GM13976 (cell line): ENCODE measurements around the gene CCDC57.

ENCODE experiments used
- DNase-seq: peaks from one replicate; pipeline ENCODE4 v3.0.0; 2012; ENCODE audit warnings: low spot score
- in situ Hi-C: fragments of 300-500 bp; cut with MboI; formaldehyde crosslinking; loops from one replicate; pipeline ENCODE4 v1.12.0; 2022; ENCODE audit warnings: low sequenced_read_pairs, mixed read lengths, inconsistent platforms; ENCODE audit not compliant: unreplicated experiment
- TF ChIP-seq, protein P1 (sequence below): IDR thresholded peaks from 2 replicates; pipeline ENCODE4 v1.5.1; 2012; ENCODE audit warnings: borderline replicate concordance, mild to moderate bottlenecking; ENCODE audit not compliant: insufficient read depth; ENCODE audit errors: extremely low read depth, missing control alignments, control extremely low read depth

The CCDC57 gene

DNA sequence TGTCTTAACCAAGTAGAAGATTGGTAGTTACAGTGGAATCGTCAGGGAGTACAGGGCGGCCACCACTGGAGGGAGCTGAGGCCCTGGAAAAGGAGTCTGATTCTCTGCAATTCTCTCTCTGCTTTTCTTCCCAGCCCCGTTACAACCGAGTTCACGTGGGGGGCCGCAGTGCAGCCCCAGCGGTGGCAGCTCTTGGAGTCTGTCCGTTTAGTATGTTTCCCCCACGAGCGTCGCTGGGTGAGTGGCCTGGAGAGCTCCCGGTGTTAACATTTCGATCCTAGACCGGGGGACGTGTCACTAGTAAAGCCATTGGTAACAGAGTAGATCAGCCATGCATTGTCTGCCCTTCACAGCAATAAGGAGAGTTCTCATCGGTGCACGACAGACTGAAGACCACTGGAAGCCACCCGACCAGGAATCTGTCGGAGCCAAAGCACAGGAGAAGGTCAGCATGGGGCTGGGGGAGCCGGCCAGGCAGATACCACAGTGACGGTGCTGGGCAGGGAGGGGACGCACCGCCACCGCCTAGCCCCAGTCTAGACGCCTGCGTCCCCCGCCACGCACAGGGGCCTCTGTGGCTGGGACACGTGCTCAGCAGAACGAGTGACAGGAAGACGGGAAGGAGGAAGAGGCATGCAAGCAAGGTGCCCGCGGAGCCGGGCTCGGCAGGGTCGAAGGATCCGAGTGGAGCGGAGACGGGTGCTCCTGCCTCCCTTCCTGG lies 31.9 kb upstream of the CCDC57 start:
- in situ Hi-C loops: no loop called here
- DNase-seq: no peak
- TF ChIP-seq, protein P1, sequence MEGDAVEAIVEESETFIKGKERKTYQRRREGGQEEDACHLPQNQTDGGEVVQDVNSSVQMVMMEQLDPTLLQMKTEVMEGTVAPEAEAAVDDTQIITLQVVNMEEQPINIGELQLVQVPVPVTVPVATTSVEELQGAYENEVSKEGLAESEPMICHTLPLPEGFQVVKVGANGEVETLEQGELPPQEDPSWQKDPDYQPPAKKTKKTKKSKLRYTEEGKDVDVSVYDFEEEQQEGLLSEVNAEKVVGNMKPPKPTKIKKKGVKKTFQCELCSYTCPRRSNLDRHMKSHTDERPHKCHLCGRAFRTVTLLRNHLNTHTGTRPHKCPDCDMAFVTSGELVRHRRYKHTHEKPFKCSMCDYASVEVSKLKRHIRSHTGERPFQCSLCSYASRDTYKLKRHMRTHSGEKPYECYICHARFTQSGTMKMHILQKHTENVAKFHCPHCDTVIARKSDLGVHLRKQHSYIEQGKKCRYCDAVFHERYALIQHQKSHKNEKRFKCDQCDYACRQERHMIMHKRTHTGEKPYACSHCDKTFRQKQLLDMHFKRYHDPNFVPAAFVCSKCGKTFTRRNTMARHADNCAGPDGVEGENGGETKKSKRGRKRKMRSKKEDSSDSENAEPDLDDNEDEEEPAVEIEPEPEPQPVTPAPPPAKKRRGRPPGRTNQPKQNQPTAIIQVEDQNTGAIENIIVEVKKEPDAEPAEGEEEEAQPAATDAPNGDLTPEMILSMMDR: peak; percentile 19

DNA sequence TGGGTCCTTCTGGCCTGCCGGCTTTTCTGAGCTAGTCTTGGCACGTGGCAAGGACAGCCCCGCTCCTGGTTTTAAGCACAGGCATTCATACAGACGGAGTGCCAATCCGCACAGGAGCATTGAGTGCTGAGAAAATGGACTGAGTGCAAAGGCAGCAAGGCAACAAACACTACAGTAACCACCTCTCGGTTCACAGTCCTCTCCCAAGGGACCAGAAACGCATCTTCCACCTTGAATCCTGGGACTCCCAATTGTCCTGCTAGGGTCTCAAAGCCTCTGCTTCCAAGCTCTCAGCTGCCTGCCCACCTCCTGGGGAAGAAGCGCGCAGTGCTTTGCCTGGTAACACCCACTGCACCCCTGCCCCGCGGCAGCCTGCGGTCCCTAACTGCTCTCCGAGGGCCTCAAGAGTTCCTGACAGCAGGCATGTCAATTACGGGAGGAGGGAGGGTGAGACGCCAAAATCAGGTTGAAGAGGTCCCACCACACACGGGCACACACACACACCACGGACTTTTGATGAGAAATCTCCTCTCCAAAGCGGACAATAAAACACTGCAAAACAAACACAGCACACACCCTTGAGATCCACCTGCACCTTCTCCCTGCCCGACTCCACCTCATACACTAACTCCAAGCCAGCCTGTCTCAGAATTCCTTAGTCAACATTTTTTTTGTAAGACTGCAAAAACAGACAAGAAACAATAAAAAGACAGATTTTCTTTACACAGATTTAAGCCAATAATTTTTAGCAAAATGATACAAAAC lies 31.2 kb upstream of the CCDC57 start:
- in situ Hi-C loops: no loop called here
- no peak for DNase-seq
- TF ChIP-seq, protein P1: no peak

DNA sequence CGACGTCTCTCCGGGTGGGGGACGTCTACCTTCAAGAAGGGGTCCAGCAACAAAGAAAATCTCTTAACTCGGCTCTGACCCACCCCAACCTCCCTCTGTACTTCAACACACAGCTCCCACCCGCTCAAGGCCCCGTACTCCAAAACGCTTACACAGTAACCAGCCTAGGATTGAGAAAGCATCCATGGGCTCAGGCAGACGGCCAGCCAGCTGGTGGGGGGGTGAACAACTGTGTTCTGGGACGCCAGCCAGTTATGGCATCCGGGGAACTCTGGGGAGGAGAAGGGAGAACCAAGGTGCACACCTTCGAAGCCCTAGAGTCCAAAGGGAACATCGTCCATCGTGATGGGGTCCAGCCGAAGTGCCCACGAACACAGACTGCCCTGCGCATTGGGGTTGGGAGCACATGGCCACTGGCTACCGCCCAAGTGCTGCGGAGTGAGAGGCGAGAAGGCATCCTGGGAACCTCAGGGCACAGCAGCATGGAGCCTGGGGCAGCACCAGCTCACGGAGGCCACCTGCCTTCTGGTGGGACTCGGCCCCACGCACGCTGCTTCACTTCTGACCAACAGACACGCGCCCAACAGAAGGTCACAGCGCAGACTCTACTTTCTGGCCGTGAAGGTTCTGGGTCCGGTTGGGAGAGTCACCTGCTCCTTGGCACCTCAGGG lies 30.5 kb upstream of the CCDC57 start:
- in situ Hi-C loops: no loop called here
- TF ChIP-seq, protein P1: no peak
- DNase-seq: no peak

DNA sequence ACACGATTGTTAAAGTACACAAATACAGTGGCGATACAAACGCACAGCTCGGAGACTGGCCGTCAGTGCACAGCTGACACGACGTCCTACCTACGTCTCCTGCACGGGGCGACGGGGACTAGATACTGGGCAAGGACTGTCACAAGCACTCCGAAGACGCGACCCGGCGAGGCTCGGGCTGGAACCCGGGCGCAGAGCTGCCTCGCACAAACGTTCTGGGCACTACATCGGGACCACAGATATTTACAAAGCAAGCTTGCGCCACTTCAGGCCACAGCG lies 30.0 kb upstream of the CCDC57 start:
- DNase-seq: no peak
- in situ Hi-C loops: no loop called here
- TF ChIP-seq, protein P1: no peak

DNA sequence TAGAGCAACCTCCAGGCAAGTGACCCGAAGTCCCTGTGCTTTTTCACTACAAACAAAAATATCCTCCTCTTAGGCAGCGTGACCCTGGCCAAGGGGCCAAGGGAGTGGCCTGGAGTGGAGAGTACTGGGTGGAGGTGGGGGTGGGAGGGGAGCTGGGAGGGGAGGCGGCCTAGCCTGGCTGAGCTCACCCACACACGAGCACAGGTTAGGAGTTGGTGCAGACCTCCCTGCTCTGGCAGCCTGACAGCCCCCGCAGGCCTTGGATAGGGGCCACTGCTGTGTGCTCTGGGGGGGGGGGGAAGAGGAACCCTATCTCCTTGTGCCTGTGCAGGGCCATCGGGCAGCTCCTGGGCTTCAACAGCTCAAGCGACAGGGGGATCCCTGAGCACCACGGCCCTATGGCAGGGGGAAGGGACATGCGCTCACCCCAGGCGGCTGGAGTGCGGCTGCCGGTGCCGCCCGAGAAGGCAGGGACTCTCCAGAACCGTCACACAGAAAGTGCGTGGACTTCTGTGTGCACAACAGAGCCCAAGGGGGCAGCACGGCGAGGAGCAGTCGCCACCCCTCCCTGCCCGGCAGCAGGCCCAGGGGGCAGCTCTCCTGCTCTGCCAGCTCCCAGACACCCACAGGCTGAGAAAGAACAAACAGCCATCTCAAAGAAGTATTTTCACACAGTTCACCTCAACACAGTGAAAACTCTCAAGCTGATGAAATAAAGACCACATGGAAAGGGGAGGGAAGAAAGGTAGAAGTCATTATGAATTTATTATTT lies 29.5 kb upstream of the CCDC57 start:
- TF ChIP-seq, protein P1: no peak
- DNase-seq: no peak
- in situ Hi-C loops: no loop called here

DNA sequence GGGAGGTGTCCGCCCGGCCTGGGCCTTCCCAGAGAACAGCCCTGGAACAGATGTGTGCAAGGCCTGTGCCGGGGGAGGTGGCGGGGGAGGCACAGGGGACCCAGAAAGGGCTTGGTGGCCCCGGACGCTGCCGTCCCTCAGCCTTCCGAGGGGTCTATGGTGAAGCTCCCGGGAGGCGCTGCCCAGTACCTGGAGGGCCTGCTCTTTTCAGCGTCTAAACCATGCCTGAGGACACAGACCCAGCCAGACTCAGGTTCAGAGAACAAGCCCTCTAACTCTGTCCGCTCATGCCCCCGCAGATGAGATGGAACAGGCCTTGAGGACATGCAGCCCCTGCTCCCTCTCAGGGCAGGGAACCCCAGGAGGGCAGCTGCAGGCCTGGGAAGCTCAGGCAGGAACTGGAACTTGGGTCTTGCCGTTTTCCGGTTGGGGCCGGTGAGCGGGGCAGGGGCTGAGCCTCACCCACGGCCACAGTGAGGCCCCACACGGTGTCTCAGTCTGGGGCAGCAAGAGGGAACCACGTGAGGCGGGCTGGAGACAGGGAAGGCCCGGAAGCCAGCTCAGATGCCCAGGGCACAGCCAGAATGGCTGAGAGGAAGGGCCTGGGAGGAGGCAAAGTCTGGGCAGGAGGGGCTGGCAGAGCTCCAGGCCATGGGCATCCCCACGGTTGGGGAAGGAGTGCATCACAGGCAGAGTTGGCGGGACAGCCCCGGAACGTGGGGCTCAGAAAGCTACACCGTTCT lies 28.7 kb upstream of the CCDC57 start:
- DNase-seq: no peak
- TF ChIP-seq, protein P1: no peak
- in situ Hi-C loops: no loop called here
